Anterior cingulate cortex (tissue), 58 donors: ENCODE measurements around the gene GDNF.
"Not testable (repeated sequence)": the region's sequence is repeated elsewhere in the genome, so short reads cannot be mapped to it uniquely, and the experiment has no call there.

Experiments used
- DNase-seq, 58 donors: peaks; one replicate each; lab custom pipeline; 2025; lab: John Stamatoyannopoulos, UW

The GDNF gene

DNA sequence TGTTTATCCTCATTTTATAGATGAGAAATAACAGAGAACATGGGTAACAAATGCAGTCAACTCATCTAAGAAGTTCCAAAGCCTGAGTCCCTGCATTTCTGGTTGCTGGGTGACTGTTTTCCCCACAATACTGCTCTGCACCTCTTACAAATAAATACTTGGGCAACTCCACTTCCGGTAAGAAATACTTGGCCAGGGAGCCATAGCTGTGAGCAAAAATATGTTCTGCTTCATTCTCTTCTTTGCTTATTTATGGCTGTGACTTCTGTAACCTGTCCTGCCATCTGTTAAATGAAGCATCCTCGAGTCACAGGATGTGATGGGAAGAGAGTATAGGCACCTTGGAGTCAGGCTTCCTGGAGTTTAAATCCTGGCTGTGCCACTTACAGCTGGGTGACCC, 49.9 kb downstream of the GDNF start:
- DNase-seq = no peak

GRCh38 chr5:37787742-37788141, 52.1 kb downstream of the GDNF start:
- DNase-seq = no peak

DNA sequence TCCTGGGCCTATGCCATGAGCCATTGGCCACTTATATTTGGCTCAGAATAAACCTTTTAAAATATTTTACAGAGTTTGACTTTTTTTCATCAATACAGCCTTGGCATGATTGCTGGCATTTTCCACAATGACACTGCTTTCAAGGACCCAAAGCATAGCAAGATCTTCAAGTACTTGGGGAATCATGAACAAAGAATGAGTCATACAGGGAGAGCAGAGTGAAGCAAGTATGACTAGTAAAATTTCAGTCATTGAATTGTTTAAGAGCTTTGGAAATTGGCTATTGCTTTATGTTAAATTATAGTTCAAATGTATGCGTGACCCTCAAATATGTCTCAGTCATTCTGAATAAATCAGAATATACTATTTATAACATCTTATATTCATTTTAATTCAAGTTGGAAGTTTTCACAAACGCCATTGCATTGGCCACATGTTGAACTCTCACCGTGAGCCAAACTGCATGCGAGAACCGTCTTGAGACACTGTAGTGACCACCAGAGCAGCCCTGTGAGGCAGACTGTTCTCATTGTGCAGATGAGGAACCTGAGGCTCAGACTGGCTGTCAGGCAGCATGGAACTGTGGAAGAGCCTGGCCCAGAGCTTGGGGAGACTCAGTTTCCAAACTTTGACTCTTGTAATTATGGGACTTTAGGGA, 52.9 kb downstream of the GDNF start:
- no peak for DNase-seq

DNA sequence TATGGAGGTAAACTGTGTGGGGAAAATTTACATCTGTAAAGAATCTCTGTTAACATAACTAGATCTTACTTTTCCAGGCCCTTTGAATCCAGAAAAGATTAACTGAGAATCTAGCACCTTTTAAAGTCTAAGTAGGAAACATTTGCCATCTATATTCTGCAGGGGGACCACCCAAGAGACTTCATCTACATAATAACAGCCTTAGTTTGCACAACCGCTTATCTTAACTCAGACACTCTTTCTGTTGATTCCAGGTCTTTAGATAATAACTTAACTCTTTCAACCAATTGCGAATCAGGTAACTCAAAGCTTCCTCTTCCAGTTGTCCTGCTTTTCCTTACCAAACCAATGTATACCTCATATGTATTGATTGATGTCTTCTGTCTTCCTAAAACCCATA, 53.4 kb downstream of the GDNF start:
- no peak for DNase-seq

DNA sequence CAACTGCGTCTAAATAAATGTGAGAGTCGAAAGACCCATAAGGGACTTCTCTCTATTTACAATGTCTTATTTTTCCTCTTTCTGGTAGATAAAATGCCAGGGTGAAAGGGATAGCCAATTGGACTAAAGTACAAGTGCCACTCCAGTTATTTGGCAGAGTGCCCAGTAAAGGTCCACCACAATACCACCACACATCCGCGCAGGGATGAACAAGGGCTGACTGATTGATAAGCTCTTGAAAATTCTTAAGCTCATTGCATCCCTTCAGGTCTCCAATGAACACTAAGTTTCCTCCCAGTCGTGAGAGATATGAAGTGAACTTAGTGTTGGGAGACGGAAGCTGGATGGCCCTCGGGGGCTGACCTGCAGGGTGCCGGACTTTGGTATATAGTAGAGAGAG, 58.4 kb downstream of the GDNF start:
- DNase-seq = not testable (repeated sequence)

GRCh38 chr5:37777432-37778130, 62.3 kb downstream of the GDNF start:
- DNase-seq = no peak

GRCh38 chr5:37776826-37777225, 63.0 kb downstream of the GDNF start:
- no peak for DNase-seq

DNA sequence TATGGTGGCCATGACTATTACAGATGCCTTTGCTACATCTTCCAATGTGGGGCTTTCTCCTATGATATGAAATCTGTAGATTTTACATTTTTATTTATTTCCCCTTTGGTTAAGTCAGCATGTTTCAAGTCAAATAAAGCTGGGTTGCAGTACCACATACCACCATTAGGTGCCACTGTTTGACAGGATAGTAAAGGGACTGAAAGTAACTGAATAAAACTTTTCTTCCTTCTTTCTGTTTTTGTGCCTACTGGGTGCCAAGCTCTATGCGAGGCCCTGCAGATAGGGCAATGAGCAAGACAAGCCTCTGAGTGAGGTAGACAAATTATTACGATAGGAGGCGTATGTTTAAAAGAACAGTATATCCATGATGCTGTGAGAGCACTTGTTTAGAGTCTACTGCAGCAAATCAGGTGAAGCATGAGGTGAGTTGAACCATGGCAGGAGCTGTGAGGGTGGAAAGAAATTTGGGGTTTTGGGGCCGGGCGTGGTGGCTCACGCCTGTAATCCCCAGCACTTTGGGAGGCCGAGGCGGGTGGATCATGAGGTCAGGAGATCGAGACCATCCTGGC, 64.8 kb downstream of the GDNF start:
- no peak for DNase-seq

DNA sequence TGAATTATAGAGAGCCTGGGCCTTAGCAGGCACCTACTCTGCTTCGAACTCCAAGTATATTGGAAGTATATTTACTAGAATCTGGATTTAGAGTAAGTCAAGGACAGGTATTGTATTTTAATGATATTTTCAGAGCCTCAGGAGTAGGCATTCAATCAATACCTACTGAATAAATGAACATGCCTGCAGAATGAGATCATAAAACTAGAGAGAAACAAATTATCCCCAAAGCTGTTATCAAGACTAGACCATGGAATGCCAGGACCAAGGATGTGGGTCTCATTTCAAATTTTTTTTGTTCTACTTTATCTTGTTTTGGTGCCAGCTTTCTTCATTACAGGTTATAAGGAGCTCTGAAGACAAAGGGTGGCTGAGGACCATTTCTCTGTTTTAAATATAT, 66.0 kb downstream of the GDNF start:
- DNase-seq = no peak

GRCh38 chr5:37772255-37772654, 67.6 kb downstream of the GDNF start:
- DNase-seq = no peak

GRCh38 chr5:37771731-37772130, 68.1 kb downstream of the GDNF start:
- no peak for DNase-seq

GRCh38 chr5:37771203-37771611, 68.6 kb downstream of the GDNF start:
- peak in 1 of 58 donors; percentile 1 for DNase-seq

GRCh38 chr5:37770786-37771185, 69.1 kb downstream of the GDNF start:
- no peak for DNase-seq

DNA sequence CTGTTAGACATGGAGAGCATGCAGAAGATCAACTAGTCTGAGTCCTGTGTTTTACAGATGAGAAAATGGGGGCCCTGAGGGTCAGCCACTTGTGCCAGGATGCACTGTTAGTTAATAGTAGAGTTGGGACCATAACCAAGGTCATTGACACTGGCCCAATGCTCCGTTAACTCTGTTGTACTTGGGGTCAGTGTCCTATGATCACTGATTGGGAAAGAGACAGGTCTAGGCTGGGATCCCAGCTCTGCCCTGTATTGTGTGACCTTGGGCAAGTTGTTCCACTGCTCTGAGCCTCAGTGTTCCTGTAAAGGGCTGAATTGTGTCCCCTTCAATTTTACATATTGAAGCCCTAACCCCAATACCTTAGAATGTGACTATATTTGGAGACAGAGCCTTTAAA, 70.0 kb downstream of the GDNF start:
- DNase-seq = no peak

- DNase-seq = no peak
Measured at GRCh38 chr5:37769108-37769507, 70.7 kb downstream of the GDNF start.

DNA sequence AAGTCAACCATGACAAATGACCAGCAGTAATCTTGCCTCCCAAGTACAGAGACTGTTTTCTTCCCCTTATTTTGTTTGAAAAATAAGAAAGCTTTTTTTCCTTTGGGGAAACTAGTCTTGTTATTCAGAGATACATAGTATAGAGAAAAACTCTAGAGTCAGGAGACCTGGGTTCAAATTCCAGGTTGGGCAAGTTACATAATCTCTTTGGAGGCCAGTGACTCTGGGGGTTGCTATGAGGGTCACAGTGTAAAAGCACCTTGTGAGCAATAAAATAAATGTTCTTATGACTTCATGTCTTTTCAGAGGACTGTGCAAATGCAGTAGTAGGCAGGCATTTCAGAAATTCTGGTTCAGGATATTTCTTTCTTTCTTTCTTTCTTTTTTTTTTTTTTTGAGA, 71.5 kb downstream of the GDNF start:
- DNase-seq = no peak

DNA sequence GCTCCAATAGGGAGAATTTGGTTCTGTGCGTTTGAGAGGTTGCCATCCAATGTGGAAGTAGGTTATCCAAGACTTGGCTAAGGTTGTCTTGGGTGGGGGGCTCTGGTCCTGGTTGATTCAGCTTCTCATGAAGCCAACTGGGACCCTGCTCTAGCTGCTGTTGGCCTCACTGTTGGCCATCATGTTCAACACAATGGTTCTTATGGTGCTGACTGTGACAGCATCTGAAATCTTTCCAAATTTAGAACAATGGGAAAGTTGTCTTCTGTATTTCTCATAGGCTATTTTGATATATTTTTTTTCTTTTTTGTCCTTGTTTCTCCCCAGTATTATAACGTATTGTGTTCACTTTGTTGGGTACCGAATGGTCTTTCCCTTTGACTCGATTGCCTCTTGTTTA, 71.9 kb downstream of the GDNF start:
- peak in 15 of 58 donors; percentile 2 to 68 (median 25) for DNase-seq

- no peak for DNase-seq
Measured at GRCh38 chr5:37767251-37767650, 72.6 kb downstream of the GDNF start.
